Measurements from ENCODE around the gene STMND1. TPM values are rescaled to one million over a fixed set of nuclear protein-coding genes. Genes with fewer than 3 reads are reported as not detected.

STMND1 gene
- total RNA-seq, 1 experiment from 2014 or later: not detected

GRCh38 chr6:17152703-17153102 is 50.9 kb downstream of the STMND1 start:
- Mint-ChIP-seq H3K27ac (no peak overlapping the region), H3K27me3 (ENCODE audit: low read depth) (peaks cover 3% of the 10 kb centered on the region; the same call in 1 of the 2 replicates), H3K4me3 (no peak overlapping the region), H3K4me1 (no peaks in the 10 kb centered on the region), H3K9me3 (peaks cover 21% of the 10 kb centered on the region), H3K36me3 (peaks cover 9% of the 10 kb centered on the region; the same call in 1 of the 2 replicates)
- ATAC-seq (no peak), DNase-seq (ENCODE audit: low spot score) (no peak)
- ChIA-PET POLR2A (no interaction called here), CTCF (no interaction called here)
- no peak for TF ChIP-seq ZNF232 (CRISPR knock-in tag; IDR thresholded peaks at IDR 0.05)
- TF ChIP-seq PRRX2 (CRISPR knock-in tag; IDR thresholded peaks at IDR 0.05): no peak
- no peak for TF ChIP-seq USF2 (CRISPR knock-in tag; IDR thresholded peaks at IDR 0.05)
- no peak for TF ChIP-seq TCF7 (CRISPR knock-in tag; IDR thresholded peaks at IDR 0.05; ENCODE audit: low read depth)
- no peak for TF ChIP-seq E2F5 (CRISPR knock-in tag; IDR thresholded peaks at IDR 0.05)
- TF ChIP-seq, protein P1, sequence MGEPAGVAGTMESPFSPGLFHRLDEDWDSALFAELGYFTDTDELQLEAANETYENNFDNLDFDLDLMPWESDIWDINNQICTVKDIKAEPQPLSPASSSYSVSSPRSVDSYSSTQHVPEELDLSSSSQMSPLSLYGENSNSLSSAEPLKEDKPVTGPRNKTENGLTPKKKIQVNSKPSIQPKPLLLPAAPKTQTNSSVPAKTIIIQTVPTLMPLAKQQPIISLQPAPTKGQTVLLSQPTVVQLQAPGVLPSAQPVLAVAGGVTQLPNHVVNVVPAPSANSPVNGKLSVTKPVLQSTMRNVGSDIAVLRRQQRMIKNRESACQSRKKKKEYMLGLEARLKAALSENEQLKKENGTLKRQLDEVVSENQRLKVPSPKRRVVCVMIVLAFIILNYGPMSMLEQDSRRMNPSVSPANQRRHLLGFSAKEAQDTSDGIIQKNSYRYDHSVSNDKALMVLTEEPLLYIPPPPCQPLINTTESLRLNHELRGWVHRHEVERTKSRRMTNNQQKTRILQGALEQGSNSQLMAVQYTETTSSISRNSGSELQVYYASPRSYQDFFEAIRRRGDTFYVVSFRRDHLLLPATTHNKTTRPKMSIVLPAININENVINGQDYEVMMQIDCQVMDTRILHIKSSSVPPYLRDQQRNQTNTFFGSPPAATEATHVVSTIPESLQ (CRISPR knock-in tag; IDR thresholded peaks at IDR 0.05): no peak
- TF ChIP-seq ZNF263 (CRISPR knock-in tag; IDR thresholded peaks at IDR 0.05; ENCODE audit: low read depth): no peak
- no peak for TF ChIP-seq CREM (CRISPR knock-in tag; IDR thresholded peaks at IDR 0.05)

GRCh38 chr6:17156112-17156921 is 54.5 kb downstream of the STMND1 start:
- ATAC-seq (peak; percentile 55), DNase-seq (ENCODE audit: low spot score) (peak; percentile 61)
- Mint-ChIP-seq H3K4me3 (no peak overlapping the region), H3K4me1 (no peaks in the 10 kb centered on the region), H3K27me3 (ENCODE audit: low read depth) (peaks cover 3% of the 10 kb centered on the region; the same call in 1 of the 2 replicates), H3K36me3 (peaks cover 9% of the 10 kb centered on the region; the same call in 1 of the 2 replicates), H3K9me3 (peaks cover 21% of the 10 kb centered on the region), H3K27ac (no peak overlapping the region)
- CTCF ChIA-PET: interaction anchor here (1.6 kb wide), 1 partner anchor 428 kb away, joined by 10 read pairs; no protein-coding TSS in a partner anchor
- POLR2A ChIA-PET: no interaction called here
- TF ChIP-seq, protein P2, sequence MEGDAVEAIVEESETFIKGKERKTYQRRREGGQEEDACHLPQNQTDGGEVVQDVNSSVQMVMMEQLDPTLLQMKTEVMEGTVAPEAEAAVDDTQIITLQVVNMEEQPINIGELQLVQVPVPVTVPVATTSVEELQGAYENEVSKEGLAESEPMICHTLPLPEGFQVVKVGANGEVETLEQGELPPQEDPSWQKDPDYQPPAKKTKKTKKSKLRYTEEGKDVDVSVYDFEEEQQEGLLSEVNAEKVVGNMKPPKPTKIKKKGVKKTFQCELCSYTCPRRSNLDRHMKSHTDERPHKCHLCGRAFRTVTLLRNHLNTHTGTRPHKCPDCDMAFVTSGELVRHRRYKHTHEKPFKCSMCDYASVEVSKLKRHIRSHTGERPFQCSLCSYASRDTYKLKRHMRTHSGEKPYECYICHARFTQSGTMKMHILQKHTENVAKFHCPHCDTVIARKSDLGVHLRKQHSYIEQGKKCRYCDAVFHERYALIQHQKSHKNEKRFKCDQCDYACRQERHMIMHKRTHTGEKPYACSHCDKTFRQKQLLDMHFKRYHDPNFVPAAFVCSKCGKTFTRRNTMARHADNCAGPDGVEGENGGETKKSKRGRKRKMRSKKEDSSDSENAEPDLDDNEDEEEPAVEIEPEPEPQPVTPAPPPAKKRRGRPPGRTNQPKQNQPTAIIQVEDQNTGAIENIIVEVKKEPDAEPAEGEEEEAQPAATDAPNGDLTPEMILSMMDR (IDR thresholded peaks at IDR 0.05): peak; percentile 75
- TF ChIP-seq, protein P3, sequence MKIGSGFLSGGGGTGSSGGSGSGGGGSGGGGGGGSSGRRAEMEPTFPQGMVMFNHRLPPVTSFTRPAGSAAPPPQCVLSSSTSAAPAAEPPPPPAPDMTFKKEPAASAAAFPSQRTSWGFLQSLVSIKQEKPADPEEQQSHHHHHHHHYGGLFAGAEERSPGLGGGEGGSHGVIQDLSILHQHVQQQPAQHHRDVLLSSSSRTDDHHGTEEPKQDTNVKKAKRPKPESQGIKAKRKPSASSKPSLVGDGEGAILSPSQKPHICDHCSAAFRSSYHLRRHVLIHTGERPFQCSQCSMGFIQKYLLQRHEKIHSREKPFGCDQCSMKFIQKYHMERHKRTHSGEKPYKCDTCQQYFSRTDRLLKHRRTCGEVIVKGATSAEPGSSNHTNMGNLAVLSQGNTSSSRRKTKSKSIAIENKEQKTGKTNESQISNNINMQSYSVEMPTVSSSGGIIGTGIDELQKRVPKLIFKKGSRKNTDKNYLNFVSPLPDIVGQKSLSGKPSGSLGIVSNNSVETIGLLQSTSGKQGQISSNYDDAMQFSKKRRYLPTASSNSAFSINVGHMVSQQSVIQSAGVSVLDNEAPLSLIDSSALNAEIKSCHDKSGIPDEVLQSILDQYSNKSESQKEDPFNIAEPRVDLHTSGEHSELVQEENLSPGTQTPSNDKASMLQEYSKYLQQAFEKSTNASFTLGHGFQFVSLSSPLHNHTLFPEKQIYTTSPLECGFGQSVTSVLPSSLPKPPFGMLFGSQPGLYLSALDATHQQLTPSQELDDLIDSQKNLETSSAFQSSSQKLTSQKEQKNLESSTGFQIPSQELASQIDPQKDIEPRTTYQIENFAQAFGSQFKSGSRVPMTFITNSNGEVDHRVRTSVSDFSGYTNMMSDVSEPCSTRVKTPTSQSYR (CRISPR knock-in tag; IDR thresholded peaks at IDR 0.05): no peak
- TF ChIP-seq EMX1 (CRISPR knock-in tag; IDR thresholded peaks at IDR 0.05): no peak
- TF ChIP-seq, protein P4, sequence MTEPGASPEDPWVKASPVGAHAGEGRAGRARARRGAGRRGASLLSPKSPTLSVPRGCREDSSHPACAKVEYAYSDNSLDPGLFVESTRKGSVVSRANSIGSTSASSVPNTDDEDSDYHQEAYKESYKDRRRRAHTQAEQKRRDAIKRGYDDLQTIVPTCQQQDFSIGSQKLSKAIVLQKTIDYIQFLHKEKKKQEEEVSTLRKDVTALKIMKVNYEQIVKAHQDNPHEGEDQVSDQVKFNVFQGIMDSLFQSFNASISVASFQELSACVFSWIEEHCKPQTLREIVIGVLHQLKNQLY (CRISPR knock-in tag; IDR thresholded peaks at IDR 0.05): no peak
- no peak for TF ChIP-seq ZMAT4 (CRISPR knock-in tag; IDR thresholded peaks at IDR 0.05)
